HepG2 (cell line): Measurements from ENCODE around the gene RPS6KA2. TPM values are rescaled to one million over a fixed set of nuclear protein-coding genes. Genes with fewer than 3 reads are reported as not detected.

Experiments
- ATAC-seq: fragments of 200-7000 bp; cut with Tn5 transposase; 3 replicates; pipeline ENCODE4 v1.9.1; 2020; ENCODE audit warnings: mild to moderate bottlenecking, moderate library complexity
- BruUV-seq: library from RNA; stranded (reverse); fragments of 400-500 nt; replicated peaks from 2 replicates; lab custom pipeline; 2021; lab: Mats Ljungman, UMichigan
- CTCF ChIA-PET: fragments of 300-600 bp; formaldehyde crosslinking; extraction: SDS; loops from one replicate; lab custom pipeline; 2021; ENCODE audit warnings: low total read pairs, inconsistent platforms, low intra/inter-chr PET ratio; lab: Yijun Ruan, JAX
- POLR2A ChIA-PET: fragments of 350-600 bp; sonication (Branson Sonifier 250); formaldehyde crosslinking; loops from one replicate; lab custom pipeline; 2020; ENCODE audit warnings: antibody characterized with exemption, inconsistent platforms; lab: Yijun Ruan, JAX
- DNase-seq: peaks from one replicate; pipeline ENCODE4 v3.0.0-alpha.2; 2015; ENCODE audit warnings: low spot score
- FAIRE-seq: peaks from 3 replicates; lab custom pipeline; 2011; peaks lifted over from hg19 to GRCh38; lab: Jason Lieb, UNC
- H2AFZ ChIP-seq: one replicate; pipeline ENCODE4 v1.6.1; 2011; ENCODE audit warnings: low read length, inconsistent platforms
- H3K27ac ChIP-seq: fragments of 300-600 bp; 3 replicates; pipeline ENCODE4 v1.8.0; 2011; ENCODE audit warnings: mixed run types, mild to moderate bottlenecking, mixed read lengths, low read length, inconsistent platforms; ENCODE audit not compliant: insufficient read depth; ENCODE audit errors: extremely low read length
- H3K27me3 ChIP-seq, 2 experiments: fragments of 200-600 bp in 1 of 2; 2 replicates in 1 of 2; 3 replicates in 1 of 2; pipeline versions ENCODE4 v1.6.0 to v1.8.0; 2011; ENCODE audit warnings: low read length in 2 of 2, mild to moderate bottlenecking in 2 of 2, moderate library complexity in 2 of 2, inconsistent platforms in 1 of 2; ENCODE audit not compliant: insufficient read depth in 2 of 2, control insufficient read depth in 1 of 2
- H3K36me3 ChIP-seq, 2 experiments: fragments of 200-600 bp in 1 of 2; replicated peaks in 1 of 2; 2 replicates in 1 of 2; 3 replicates in 1 of 2; pipeline versions ENCODE4 v1.5.1 to v1.8.0; 2011; ENCODE audit warnings: low read length in 2 of 2, inconsistent platforms in 1 of 2; ENCODE audit not compliant: insufficient read depth in 2 of 2, control insufficient read depth in 1 of 2
- H3K4me1 ChIP-seq: 2 replicates; pipeline ENCODE4 v1.5.1; 2012; ENCODE audit warnings: low read length, inconsistent platforms; ENCODE audit not compliant: insufficient read depth
- H3K4me2 ChIP-seq: 2 replicates; pipeline ENCODE4 v1.6.0; 2011; ENCODE audit warnings: low read depth, low read length, inconsistent platforms
- H3K4me3 ChIP-seq, 3 experiments: fragments of 200-600 bp in 1 of 3; sonication (generic), shearing (Covaris generic) in 1 of 3; replicated peaks in 1 of 3; 2 replicates each; pipeline ENCODE4 v1.5.1; 2011 to 2016; ENCODE audit warnings: low read length in 3 of 3, inconsistent platforms in 2 of 3, low read depth in 2 of 3, mild to moderate bottlenecking in 2 of 3, control low read depth in 1 of 3, mixed read lengths in 1 of 3; ENCODE audit not compliant: insufficient read depth in 1 of 3
- H3K79me2 ChIP-seq: one replicate; pipeline ENCODE4 v1.6.1; 2011; ENCODE audit warnings: low read length, inconsistent platforms; ENCODE audit not compliant: insufficient read depth
- H3K9ac ChIP-seq: 2 replicates; pipeline ENCODE4 v1.6.0; 2011; ENCODE audit warnings: mild to moderate bottlenecking, low read depth, low read length, inconsistent platforms; ENCODE audit not compliant: insufficient read depth
- H3K9me3 ChIP-seq: 2 replicates; pipeline ENCODE4 v1.5.1; 2012; ENCODE audit warnings: mild to moderate bottlenecking, low read length
- H4K20me1 ChIP-seq: 2 replicates; pipeline ENCODE4 v1.6.0; 2011; ENCODE audit warnings: inconsistent platforms, mild to moderate bottlenecking, low read length, moderate library complexity; ENCODE audit not compliant: insufficient read depth
- ATF7-NPFF ChIP-seq: sonication (generic); formaldehyde crosslinking; IDR thresholded peaks from 2 replicates; pipeline ENCODE4 v1.8.1; 2023; ENCODE audit warnings: mild to moderate bottlenecking, low read depth, missing genetic modification reagents, moderate library complexity
- DMAP1 ChIP-seq: IDR thresholded peaks from 2 replicates; pipeline ENCODE4 v1.6.1; 2016
- ELF4 ChIP-seq: sonication (generic); formaldehyde crosslinking; IDR thresholded peaks from 2 replicates; pipeline ENCODE4 v1.5.0; 2020; ENCODE audit warnings: missing genetic modification reagents, mild to moderate bottlenecking, moderate library complexity, borderline replicate concordance
- IKZF1 ChIP-seq: fragments of 450-650 bp; IDR thresholded peaks from 2 replicates; pipeline ENCODE4 v1.7.1; 2016
- MTA1 ChIP-seq: sonication (generic); formaldehyde crosslinking; IDR thresholded peaks from 2 replicates; pipeline ENCODE4 v1.4.0; 2020; ENCODE audit warnings: missing genetic modification reagents, mild to moderate bottlenecking, borderline replicate concordance
- NR1H2 ChIP-seq: sonication (generic); formaldehyde crosslinking; IDR thresholded peaks from 2 replicates; pipeline ENCODE4 v1.8.1; 2022; ENCODE audit warnings: low read depth, missing genetic modification reagents, borderline replicate concordance
- ZNF263 ChIP-seq: sonication (generic); formaldehyde crosslinking; IDR thresholded peaks from 2 replicates; pipeline ENCODE4 v1.4.0; 2020; ENCODE audit warnings: missing genetic modification reagents
- ZNF629 ChIP-seq: sonication (generic); formaldehyde crosslinking; conservative IDR thresholded peaks from 2 replicates; pipeline ENCODE4 v1.5.0; 2020; ENCODE audit warnings: missing genetic modification reagents
- ZNF773 ChIP-seq: sonication (generic); formaldehyde crosslinking; IDR thresholded peaks from 2 replicates; pipeline ENCODE4 v1.4.0; 2020; ENCODE audit warnings: missing genetic modification reagents, borderline replicate concordance
- ZNF83 ChIP-seq: sonication (generic); formaldehyde crosslinking; IDR thresholded peaks from 2 replicates; pipeline ENCODE4 v1.4.0; 2020; ENCODE audit warnings: missing genetic modification reagents, mild to moderate bottlenecking, borderline replicate concordance
- WGBS: methylation state at CpG from one replicate; pipeline ENCODE4 v1.1.6; 2017; ENCODE audit warnings: low lambda C conversion rate; 5-methylcytosine and 5-hydroxymethylcytosine counted together
- in situ Hi-C: cut with HindIII; loops from 2 replicates; pipeline ENCODE4 v1.10.0; 2017; ENCODE audit warnings: low pct_unique_long_range_greater_than_20kb; ENCODE audit not compliant: extremely low pct_ligation_motif_present
- intact Hi-C: fragments of 100-400 bp; cut with micrococcal nuclease; formaldehyde crosslinking; loops from one replicate; pipeline ENCODE4 v1.10.0; 2022; ENCODE audit not compliant: unreplicated experiment
- polyA plus RNA-seq, 8 experiments: library from polyadenylated mRNA; depleted of rRNA in 3 of 8; stranded (reverse) in 7 of 8; unstranded in 1 of 8; fragments of >200 nt; fragmentation: Illumina TruSeq in 4 of 8; extraction: Trizol in 4 of 8; gene quantifications; 2 replicates each; pipeline versions ENCODE4 v1.2.1 to v1.2.3, GENCODE V29; 2011 to 2016; ENCODE audit warnings: low read depth in 4 of 8, missing spikeins in 1 of 8, mixed read lengths in 1 of 8; ENCODE audit not compliant: insufficient read depth in 1 of 8
- total RNA-seq, 5 experiments: library from RNA; depleted of rRNA; stranded (reverse); fragments of >200 nt; fragmentation: Illumina TruSeq; extraction: Trizol; gene quantifications; 2 replicates each; pipeline ENCODE4 v1.2.3, GENCODE V29; 2016; ENCODE audit warnings: low read depth in 1 of 5
- TF ChIP-seq, protein P1 (sequence below): sonication (generic); formaldehyde crosslinking; IDR thresholded peaks from 2 replicates; pipeline ENCODE4 v1.4.0; 2020; ENCODE audit warnings: mild to moderate bottlenecking, missing genetic modification reagents
- TF ChIP-seq, protein P2 (sequence below): sonication (generic); formaldehyde crosslinking; IDR thresholded peaks from 2 replicates; pipeline ENCODE4 v1.5.0; 2020; ENCODE audit warnings: missing genetic modification reagents
- TF ChIP-seq, protein P3 (sequence below): sonication (generic); formaldehyde crosslinking; IDR thresholded peaks from 2 replicates; pipeline ENCODE4 v1.9.0; 2021; ENCODE audit warnings: missing genetic modification reagents, borderline replicate concordance

RPS6KA2 gene
- total and polyA plus RNA-seq, 2 of the 13 experiments (the other 11 are each of a cell fraction or from before 2014, with no cell fraction given), result 0.22 to 0.38 TPM

DNA sequence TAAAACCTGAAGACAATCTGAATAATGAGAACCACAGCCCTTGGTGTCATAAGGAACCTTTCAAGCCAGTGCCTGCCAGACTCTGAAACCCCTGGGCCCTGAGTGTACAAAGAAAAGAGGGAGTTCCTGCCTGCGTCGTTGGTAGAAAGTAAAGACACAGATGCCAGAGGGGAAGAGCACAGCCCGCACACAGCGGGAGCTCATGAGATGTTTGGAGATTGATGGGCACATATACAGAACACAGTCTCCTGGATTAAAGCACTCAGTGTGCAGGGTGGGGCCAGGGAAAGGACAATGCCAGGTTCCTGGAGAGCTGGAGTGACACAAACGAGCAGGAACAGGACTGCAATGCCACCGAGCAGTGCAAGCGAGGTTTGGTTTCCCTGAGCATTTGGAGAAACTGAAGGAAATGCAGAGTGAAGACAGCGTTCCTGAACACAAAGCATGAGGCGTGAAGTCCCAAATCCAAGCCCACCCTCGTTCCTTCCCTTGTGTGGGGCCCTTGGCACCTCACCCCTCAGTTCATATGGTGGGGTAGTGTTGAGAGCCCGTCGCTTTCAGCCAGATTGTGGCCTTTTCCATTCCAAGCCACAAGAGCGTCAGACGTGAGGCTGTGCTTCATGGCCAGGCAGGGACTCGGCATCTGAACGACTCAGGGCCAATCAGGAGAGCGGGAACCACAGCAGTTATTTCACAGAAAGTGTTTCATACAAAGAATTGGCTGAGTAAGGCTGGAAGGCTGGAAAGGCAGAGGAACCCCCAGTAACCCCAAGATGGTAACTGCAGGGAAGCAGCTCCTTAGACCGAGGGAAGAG is 41.0 kb upstream of the RPS6KA2 start:
- peaks cover 21 to 91% of the 10 kb centered on the region in 2 experiments for H3K27me3 ChIP-seq
- POLR2A ChIA-PET, result no interaction called here
- BruUV-seq, result no TSS peak
- H3K27ac ChIP-seq, result no peak overlapping the region
- H3K4me2 ChIP-seq, result no peak overlapping the region
- no peak for TF ChIP-seq MTA1 (CRISPR knock-in tag)
- TF ChIP-seq ZNF773 (CRISPR knock-in tag), result no peak
- TF ChIP-seq, protein P1, sequence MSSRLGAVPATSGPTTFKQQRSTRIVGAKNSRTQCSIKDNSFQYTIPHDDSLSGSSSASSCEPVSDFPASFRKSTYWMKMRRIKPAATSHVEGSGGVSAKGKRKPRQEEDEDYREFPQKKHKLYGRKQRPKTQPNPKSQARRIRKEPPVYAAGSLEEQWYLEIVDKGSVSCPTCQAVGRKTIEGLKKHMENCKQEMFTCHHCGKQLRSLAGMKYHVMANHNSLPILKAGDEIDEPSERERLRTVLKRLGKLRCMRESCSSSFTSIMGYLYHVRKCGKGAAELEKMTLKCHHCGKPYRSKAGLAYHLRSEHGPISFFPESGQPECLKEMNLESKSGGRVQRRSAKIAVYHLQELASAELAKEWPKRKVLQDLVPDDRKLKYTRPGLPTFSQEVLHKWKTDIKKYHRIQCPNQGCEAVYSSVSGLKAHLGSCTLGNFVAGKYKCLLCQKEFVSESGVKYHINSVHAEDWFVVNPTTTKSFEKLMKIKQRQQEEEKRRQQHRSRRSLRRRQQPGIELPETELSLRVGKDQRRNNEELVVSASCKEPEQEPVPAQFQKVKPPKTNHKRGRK (CRISPR knock-in tag), result no peak
- no peak for TF ChIP-seq ZNF629 (CRISPR knock-in tag)
- H3K9ac ChIP-seq, result no peak overlapping the region
- no peak overlapping the region for H2AFZ ChIP-seq
- in situ Hi-C loops (no loop called here), intact Hi-C loops (no loop called here)
- H3K79me2 ChIP-seq, result no peaks in the 10 kb centered on the region
- 28% methylated on average over 18 of the region's 18 CpGs for WGBS
- CTCF ChIA-PET, result no interaction called here
- no peak overlapping the region for H3K4me3 ChIP-seq
- ATAC-seq (no peak), FAIRE-seq (no peak), DNase-seq (no peak)
- H3K36me3 ChIP-seq, result no peaks in the 10 kb centered on the region
- H3K9me3 ChIP-seq, result no peaks in the 10 kb centered on the region
- no peaks in the 10 kb centered on the region for H3K4me1 ChIP-seq
- no peaks in the 10 kb centered on the region; the same call in 1 of the 2 replicates for H4K20me1 ChIP-seq

DNA sequence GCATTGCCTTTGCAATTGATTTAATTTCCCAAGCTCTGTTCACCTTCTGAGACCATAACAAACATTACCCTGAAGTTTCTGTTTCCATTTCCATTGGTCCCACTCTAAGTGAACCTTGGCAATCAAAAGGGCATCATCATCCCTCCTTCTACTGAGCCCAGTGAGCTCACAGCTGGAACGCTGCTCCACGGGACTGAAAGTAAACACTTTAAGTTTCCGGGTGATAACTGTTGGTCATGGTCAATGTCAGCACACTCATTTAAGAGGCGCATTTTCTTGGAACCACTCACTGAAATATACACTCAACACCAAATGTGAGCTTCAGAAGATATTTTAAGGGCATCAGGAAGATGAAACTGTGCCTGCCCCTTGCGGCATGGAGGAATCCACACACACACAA is 37.1 kb upstream of the RPS6KA2 start:
- Histone ChIP-seq H3K27me3 (peaks cover 10 to 68% of the 10 kb centered on the region in 2 experiments), H3K27ac (no peak overlapping the region), H4K20me1 (no peaks in the 10 kb centered on the region; the same call in 1 of the 2 replicates), H3K4me1 (no peaks in the 10 kb centered on the region), H3K9me3 (no peaks in the 10 kb centered on the region), H3K4me2 (no peak overlapping the region), H3K79me2 (no peaks in the 10 kb centered on the region), H3K4me3 (no peak overlapping the region), H3K9ac (no peak overlapping the region), H2AFZ (no peak overlapping the region), H3K36me3 (no peaks in the 10 kb centered on the region)
- 3% methylated on average over 5 of the region's 5 CpGs for WGBS
- in situ Hi-C loops, result no loop called here
- DNase-seq, result no peak
- ChIA-PET CTCF (no interaction called here), POLR2A (no interaction called here)
- BruUV-seq, result no TSS peak
- ATAC-seq, result no peak
- no peak for FAIRE-seq
- intact Hi-C loops, result no loop called here
- TF ChIP-seq, protein P2, sequence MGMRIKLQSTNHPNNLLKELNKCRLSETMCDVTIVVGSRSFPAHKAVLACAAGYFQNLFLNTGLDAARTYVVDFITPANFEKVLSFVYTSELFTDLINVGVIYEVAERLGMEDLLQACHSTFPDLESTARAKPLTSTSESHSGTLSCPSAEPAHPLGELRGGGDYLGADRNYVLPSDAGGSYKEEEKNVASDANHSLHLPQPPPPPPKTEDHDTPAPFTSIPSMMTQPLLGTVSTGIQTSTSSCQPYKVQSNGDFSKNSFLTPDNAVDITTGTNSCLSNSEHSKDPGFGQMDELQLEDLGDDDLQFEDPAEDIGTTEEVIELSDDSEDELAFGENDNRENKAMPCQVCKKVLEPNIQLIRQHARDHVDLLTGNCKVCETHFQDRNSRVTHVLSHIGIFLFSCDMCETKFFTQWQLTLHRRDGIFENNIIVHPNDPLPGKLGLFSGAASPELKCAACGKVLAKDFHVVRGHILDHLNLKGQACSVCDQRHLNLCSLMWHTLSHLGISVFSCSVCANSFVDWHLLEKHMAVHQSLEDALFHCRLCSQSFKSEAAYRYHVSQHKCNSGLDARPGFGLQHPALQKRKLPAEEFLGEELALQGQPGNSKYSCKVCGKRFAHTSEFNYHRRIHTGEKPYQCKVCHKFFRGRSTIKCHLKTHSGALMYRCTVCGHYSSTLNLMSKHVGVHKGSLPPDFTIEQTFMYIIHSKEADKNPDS (CRISPR knock-in tag), result no peak
- no peak for TF ChIP-seq ZNF263 (CRISPR knock-in tag)
- no peak for TF ChIP-seq NR1H2
- TF ChIP-seq, protein P3, sequence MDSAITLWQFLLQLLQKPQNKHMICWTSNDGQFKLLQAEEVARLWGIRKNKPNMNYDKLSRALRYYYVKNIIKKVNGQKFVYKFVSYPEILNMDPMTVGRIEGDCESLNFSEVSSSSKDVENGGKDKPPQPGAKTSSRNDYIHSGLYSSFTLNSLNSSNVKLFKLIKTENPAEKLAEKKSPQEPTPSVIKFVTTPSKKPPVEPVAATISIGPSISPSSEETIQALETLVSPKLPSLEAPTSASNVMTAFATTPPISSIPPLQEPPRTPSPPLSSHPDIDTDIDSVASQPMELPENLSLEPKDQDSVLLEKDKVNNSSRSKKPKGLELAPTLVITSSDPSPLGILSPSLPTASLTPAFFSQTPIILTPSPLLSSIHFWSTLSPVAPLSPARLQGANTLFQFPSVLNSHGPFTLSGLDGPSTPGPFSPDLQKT, result no peak
- TF ChIP-seq IKZF1, result no peak
- no peak for TF ChIP-seq ATF7-NPFF
- no peak for TF ChIP-seq DMAP1 (CRISPR knock-in tag)
- TF ChIP-seq ZNF83 (CRISPR knock-in tag), result no peak
- no peak for TF ChIP-seq ELF4 (CRISPR knock-in tag)
